HK-2 (cell line): ENCODE data around the gene MAP3K19.
"Not testable (repeated sequence)": the region's sequence is repeated elsewhere in the genome, so short reads cannot be mapped to it uniquely, and the experiment has no call there.

Experiments
- DNase-seq: peaks from one replicate; pipeline ENCODE4 v3.0.0-alpha.2; 2018; ENCODE audit not compliant: unreplicated experiment

The MAP3K19 gene

DNA sequence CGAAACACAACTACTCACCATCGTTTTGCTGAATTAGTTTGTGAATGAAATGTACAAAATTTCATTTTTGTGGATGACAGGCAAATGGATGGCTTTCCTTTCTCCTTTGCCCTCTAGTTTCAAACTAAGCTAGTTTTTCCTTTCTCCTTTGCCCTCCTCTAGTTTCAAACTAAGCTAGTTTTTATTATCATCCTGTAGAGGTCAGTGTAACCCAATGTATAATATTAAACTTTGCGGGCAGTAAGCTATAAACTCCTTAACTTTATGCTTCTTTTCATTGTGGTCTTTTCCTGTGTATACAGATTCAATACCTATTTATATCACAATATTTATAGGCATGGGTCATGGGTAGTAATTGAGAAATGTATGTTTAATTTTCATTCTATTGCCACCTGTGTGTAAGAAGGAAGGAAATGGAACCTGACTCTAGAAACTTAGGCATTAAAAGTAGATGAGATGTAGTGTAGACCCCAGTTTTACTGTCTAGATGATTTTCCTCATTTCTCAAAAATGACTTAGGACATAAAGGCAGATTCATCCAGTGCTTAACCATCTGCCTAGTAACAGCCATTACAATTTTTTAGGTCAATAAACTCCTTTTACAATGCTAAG, 58.1 kb downstream of the MAP3K19 start:
- no peak for DNase-seq

DNA sequence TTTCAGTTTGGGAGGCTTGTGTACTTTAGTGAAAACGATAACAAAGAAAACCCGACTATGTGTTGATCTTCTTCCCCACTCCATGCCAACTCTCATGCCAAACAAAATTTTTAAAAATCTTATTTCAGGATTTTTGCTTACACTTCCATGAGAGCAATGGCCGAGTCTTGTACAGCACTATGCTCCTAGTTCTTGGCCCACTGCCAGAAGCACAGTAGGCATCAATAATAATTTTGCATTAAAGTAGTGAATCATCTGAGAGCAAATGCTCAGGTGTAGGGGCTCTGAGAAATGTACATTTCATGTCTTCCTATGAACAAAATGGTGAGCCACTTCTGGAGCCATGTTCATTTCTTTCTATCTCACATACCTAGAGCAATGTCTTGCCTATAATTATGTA, 62.2 kb downstream of the MAP3K19 start:
- DNase-seq = no peak

DNA sequence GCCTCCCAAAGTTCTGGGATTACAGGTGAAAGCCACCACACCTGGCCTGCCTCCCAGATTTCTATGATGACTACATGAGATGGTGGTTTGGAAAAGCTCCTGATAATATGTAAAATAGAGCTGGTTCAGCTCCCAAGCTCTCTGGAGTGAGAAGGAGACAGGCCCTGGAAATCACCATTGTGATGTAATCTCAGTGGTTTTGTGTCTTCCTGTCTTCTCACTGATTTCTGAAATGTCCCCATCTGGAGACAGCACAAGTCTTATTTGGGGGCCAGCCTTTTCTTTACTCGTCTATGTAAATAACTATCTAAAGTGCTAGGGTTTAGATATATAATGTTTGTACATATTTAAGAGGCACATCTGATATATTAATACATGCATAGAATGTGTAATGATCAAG, 64.6 kb downstream of the MAP3K19 start:
- no peak for DNase-seq

DNA sequence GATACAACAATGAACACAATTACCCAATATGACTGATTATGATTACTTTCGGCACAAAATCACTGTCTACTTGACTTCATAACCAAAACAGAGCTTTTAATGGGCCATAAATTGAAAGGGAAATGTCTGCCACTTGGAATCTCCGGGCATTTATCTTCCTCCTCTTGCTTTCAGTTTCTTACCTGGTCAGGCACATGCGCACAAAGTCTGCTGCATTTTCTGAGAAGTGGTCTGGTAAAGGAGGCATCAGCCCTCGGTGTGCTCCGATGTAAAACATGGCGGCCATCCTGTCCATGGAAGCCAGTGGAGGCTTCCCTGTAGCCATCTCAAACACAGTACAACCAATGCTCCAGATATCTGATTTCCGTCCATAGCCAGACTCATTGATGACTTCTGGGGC, 66.6 kb downstream of the MAP3K19 start:
- no peak for DNase-seq

DNA sequence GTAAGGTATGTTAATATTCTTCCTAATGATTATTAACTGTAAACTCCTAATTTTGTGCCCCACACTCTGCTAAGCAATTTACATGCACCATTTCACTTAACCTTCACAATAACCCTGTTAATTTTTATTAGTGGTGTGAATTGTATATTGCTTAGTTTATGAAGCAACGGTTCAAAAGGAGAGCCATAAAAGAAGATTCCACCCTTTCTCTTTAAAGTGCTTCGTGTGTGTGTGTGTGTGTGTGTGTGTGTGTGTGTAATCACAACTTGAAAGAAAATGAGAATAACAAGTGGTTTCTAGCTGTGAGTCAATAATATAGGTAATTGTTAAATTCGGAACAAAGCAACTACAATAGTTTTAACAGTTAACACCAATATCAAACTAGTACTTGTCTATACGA, 68.0 kb downstream of the MAP3K19 start:
- DNase-seq = no peak

DNA sequence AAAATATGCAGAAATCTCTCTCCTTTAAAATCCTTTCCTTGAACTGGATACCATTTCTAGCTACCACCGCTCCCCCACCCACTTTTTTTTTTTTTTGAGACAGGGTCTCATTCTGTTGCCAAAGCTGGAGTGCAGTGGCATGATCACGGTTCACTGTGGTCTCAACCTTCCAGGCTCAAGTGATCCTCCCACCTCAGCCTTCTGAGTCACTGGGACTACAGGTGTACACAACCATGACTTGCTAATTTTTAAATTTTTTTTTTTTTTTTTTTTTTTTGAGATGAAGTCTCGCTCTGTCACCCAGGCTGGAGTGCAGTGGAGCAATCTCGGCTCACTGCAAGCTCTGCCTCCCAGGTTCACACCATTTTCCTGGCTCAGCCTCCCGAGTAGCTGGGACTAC, 70.1 kb downstream of the MAP3K19 start:
- DNase-seq = not testable (repeated sequence)

DNA sequence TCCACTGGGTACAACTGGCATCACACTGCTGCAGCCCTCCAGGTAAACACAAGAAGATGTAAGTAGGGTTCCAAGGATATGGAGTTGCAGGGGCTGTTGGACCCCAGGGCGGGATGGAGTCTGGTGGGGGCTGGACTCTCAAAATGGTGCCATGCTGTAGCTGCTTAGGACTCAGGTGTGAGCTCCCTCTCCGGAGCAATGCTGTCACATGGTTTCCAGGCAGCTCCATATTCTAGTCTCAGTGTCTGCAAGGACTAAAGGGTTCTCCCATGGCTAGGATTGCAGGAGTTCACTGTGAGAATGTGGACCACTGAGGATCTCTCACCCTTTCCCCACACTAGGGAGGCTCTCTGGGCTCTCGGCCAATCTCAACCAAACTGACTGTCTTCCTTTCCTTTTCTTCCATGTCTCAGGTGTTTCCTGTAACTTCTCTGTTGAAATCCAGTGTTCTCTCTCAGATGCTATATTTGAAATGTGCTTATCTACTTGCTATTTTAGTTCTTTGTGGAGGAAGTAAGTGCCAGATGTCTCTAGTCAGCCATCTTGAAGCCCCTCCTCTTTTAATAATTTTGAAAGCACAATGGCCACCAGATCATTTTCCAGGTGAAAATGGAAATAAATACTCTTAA, 71.1 kb downstream of the MAP3K19 start:
- no peak for DNase-seq

DNA sequence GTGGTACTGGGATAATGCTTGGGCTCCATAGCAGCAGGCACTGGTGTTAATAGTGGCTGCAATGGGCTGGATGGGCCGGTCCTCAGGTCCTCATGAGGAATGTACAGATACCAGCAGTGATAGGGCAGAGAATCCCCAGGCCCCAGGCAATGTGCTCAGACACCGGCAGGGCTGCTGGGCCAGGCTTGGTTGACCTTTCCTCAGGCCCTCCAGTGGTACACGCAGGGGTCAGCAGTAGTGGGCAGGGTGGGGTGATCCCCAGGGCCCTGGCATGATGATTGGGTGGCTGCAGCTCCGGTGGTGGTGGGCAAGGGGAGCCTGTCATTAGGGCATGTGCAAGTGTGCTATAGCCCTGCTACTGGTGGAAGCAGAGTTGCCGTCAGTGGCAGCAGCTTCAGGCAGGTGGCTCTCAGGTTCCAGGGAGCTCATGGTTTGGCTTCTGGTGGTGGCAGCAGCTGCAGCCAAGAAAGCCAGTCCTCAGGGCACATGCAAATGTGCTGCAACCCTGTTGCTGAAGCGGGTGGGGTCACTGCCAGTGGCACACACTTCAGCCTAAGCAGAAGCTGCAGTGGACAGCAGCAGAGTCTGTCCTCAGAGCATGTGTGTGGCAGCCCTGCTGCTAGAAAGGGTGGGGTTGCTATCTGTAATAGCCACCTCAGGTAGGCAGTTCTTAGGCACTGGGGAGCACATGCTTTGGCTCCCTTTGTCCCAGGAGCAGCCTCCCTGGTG, 71.8 kb downstream of the MAP3K19 start:
- DNase-seq = no peak

DNA sequence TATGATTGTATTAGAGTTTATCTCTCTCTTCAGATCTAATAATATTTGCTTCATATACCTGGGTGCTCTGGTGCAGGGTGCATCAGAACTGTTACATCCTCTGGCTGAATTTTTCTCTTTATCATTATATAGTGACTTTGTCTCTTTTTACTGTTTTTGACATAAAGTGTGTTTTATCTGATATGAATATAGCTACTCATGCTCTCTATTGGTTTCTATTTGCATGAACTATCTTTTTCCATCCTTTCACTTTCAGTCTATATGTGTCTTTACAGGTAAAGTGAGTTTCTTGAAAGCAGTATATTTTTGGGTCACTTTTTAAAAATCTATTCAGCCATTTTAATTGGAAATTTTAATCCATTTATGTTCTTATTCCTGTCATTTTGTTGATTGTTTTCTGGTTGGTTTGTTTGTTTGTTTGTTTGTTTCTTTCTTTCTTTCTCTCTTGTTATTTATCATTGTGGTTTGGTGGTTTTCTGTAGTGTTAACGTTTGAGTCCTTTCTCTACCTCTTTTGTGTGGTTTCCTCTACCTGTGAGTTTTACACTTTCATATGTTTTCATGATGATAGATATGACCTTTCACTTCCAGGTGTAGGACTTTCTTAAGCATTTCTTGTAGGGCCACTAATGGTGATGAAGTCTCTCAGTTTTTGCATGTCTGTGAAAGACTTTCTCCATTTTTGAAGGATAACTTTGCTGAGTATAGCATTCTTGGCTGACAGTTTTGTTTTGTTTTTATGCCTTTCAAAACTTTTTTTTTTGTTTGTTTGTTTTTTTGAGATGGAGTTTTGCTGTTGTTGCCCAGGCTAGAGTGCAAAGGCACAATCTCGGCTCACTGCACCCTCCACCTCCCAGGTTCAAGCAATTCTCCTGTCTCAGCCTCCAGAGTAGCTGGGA, 73.8 kb downstream of the MAP3K19 start:
- DNase-seq = no peak

DNA sequence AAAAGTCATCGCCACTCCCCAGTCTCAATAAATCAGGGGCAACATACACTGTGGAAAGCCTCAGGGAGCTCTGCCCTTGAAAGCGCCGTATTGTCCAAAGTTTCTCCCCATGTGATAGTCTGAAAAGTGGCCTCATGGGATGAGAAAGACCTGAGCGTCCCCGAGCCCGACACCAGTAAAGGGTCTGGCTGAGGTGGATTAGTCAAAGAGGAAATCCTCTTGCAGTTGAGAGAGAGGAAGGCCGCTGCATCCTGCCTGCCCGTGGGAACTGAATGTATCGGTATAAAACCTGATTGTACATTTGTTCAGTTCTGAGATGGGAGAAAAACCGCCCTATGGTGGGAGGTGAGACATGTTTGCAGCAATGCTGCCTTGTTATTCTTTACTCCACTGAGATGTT, 80.1 kb downstream of the MAP3K19 start:
- DNase-seq = not testable (repeated sequence)

DNA sequence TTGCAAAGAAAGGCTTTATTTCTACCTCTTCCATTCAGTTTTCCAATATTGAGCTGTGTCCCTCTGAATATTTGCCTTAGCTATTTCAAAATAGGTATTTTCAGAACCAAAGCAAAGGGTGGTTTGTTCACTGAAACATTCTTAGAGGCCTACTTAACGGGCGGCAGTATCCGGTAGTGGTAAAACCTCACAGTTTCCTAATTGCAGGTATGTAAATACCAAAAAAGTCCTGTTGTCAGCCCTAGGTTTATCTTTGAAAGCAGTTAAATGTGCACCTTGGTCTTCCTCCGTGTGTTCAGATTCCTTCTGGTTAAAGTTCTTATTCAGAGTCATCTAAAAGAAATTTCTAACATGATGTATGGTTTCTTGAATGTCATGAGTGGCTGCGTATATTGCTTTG, 89.8 kb downstream of the MAP3K19 start:
- DNase-seq = no peak

DNA sequence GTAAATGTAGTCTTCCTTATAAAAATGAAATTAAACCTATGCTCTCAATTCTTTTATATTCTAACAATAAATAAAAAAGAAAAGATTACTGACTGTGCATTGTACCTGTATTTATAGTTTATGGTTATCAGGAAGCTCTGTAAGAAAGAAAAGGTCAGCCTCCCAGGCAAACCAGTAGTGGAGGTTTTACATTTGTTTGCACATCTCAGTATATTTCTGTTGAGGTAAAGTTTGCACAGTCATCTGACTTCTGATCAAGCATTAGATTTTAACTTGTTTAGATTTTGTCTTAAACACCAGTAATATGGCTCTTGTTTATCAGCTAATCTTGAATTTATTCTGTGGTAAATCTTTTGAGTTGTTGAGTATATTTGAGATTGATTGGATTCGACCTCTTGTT, 91.5 kb downstream of the MAP3K19 start:
- DNase-seq = no peak

DNA sequence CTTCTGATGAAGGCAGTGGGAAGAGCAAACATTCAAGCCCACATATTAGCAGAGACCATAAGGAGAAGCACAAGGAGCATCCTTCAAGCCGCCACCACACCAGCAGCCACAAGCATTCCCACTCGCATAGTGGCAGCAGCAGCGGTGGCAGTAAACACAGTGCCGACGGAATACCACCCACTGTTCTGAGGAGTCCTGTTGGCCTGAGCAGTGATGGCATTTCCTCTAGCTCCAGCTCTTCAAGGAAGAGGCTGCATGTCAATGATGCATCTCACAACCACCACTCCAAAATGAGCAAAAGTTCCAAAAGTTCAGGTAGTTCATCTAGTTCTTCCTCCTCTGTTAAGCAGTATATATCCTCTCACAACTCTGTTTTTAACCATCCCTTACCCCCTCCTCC, 93.2 kb downstream of the MAP3K19 start:
- DNase-seq = no peak

DNA sequence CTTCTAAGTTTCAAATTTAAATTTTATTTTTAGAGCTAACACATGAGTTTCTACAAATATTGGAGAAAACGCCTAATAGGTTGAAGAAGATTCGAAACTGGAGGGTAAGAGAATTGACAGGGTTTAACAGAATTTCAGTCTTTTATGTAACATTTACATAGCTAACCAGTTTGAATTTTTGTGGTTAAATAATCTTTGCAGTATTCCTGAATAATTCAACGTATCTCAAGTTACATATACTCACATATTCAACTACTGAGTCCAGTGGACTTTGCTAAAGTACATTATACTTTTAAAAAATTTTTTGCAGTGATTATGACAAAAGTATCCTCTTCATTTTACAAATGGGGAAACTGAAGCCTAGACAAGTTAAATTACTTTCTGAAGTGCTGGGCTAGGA, 94.6 kb downstream of the MAP3K19 start:
- DNase-seq = no peak

DNA sequence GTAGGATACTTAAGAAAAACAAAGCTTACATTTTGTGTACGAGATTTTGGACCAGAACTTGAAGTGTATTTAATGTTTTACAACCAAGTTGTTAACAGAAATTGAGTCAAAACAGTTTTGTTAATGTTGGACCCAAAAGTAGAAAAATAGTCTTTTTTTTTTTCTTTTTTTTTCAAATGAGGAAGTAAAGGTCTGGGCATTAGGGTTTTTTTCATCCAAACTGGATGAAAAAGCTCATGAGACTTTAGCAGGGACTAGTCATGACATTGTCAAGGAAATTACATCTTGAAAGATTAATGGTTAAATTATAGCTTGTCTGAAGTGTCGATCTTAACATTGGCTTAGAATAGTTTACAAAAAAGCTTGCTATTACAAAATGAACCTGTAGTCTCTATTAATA, 96.4 kb downstream of the MAP3K19 start:
- no peak for DNase-seq

DNA sequence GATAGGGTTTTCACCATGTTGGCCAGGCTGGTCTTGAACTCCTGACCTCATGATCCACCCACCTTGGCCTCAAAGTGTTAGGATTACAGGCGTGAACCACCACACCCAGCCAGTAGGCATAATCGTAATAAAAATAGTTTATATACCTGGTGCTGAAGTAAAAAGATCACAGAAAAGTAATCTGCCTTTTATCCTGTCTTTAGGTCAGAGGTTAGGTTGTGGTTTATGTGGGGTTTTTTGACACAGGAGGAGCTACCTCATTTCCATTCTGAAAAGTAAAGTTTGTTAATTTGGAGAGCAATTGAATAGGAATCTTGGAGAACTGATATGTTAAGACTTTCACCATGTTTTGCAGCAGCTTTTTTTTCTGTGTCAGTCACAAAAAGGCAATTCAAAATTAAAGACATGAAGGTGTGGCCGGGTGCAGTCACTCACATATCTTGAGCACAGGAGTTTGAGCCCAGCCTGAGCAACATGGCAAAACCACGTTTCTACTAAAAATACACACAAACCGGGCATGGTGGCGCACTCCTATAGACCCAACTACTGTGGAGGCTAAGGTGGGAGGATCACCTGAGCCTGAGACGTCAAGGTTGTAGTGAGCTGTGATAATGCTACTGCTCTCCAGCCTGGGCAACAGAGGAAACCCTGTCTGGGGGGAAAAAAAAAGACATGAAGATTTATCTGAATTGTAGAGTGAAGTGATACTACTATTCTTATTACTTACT, 97.1 kb downstream of the MAP3K19 start:
- no peak for DNase-seq

DNA sequence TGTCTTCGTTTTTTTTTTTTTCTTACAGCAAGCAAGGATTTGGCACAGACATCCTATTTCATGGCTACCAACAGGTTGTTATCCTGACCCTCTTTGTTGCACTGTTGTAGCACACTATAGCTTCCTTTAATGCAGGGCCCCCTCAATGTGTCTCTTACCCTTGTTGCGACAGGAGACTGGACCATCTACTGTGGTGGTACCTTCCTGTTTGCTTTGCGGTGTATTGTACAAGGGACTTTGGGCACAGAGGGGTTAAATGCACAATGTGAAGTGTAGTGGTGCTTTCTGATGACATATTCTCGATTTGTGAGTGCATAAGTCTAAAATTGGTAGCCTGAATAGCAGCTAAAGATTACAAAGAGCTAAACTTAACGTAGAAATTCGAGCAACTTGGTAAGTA, 101.2 kb downstream of the MAP3K19 start:
- no peak for DNase-seq

DNA sequence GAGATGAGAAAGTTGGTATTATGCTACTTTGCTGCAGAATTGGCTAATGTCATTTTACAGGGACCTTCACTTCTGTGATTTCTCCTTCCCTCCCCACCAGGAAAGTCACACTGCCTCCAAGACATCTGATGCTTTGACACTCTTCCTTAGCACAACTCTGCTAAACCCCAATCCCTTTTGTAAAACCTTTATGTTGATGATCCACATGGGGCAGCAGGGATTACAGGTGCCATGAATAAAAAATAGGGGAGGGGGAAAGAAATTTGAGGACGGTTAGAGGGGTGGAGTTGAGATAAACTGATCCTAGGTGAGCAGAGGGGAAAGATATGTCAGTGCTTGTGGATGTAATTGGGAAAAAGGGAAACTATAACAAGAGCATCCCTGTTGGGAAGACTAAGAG, 102.3 kb downstream of the MAP3K19 start:
- DNase-seq = no peak

DNA sequence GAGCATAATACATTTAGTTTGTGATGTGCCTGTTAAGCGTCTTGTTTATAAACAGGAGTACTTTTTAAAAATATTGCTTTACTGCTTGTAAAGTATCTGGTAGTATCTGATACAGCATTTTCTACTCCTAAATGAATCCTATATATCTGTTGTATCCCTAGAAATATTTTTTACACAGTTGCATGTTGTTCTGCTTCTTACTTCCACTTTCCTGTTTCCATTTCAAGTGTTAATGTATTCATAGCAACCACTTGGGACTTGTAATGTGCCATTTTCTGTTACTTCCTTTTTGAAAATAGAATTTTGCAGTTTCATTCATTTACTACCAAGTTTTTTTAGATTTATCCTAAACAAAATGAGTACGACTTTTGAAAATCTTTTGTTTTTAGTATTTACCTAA, 103.7 kb downstream of the MAP3K19 start:
- no peak for DNase-seq

DNA sequence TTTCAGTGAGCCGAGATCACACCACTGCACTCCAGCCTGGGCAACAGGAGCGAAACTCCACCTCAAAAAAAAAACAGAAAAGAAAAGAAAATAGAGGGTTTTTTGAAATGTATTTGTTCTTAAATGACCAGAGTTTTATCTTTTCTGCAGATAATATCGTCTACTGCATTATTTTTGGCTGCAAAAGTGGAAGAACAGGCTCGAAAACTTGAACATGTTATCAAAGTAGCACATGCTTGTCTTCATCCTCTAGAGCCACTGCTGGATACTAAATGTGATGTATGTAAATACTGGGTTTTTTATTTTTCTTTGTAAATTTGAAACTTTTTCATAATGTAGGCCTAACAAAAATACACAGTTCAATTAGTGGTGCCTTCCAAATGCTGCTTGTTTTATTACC, 110.6 kb downstream of the MAP3K19 start:
- DNase-seq = no peak

DNA sequence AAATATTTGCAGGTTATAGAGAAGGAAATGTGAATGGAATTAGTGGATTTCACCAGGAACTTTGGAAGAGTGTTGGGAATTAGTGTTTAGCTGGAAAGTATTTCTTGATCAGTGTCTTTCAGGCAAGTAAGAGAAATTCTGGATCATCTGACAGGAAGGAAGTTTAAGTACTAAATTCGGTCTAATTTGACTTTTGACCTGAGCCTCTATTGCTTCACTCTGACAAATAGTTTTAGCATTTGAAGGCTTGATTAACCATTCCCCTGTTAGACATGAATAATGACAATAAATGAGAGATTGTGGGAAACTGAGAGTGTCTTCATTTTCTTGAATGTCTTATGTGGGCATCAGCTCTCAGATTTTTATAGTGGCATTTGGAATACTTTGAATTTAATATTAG, 112.6 kb downstream of the MAP3K19 start:
- DNase-seq = no peak

DNA sequence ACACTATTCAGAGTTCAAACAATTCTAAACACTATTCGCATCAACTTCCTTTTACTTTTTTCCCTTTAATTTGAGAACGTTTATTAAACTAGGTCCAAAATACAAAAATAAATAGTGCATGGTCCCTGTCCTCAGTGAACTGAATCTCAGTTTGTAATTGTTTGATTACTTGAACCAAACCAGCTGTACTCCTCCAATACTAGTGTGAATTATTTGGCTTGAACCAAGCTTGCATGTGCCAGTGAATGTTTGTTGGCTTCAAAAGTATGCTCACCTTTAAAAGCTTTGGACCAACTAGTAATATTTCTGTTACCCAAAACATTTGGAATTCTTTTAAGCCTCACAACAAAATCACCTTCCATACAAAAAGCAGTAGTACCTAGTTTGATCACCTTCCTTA, 113.1 kb downstream of the MAP3K19 start:
- no peak for DNase-seq
